Measurements from ENCODE around the gene DSCAML1.

DSCAML1 gene

DNA sequence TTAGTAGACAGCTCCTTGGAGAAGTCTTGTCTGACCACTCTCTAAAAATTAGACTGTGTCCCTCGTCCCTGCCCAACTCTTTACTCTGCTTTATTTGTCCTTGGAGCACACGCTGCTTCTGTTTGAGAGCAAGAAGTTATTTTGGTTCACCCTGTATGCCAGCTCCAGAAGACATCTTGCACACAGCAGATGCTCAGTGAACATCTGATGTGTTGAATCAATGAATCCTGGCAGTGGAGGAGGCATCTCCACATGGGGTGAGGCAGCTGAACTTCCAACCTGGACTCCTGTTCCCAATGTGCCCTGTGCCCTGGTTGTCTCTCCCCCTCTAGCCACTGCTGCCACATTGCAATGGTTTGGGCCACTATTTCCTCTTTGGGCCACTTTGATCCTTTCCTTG is 255.8 kb downstream of the DSCAML1 start:
- DNase-seq: no peak

GRCh38 chr11:117538263-117539135 is 258.5 kb downstream of the DSCAML1 start:
- no peak for DNase-seq

DNA sequence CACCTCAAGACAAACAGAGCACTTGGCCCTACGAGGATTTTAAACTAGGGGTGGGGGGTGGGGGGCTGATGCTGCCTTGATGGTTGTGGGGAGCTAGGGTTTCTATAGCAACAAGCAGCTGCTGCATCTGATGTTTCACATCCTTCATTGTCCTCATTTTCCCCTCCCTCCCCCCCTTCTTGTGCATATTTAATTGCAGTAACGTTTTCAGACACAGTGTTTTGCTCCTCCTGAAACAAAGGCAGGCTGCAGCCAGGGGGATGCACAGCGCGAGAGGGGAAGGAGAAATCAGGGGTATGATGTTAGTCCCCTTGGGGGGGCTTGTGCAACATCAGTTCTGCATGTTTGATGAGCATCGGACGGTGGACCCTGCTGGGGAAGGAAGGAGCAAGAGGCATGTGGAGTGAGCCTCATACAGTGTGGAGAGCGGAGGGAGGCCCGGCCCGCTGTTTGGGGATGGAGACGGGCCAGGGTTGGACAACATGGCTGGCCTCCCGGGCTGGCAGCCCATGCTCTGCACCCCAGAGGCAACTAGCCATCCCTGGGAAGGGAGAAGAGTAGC is 261.1 kb downstream of the DSCAML1 start:
- no peak for DNase-seq

- DNase-seq: no peak
These were observed 261.7 kb downstream of the DSCAML1 start for GRCh38 chr11:117535201-117535849.

DNA sequence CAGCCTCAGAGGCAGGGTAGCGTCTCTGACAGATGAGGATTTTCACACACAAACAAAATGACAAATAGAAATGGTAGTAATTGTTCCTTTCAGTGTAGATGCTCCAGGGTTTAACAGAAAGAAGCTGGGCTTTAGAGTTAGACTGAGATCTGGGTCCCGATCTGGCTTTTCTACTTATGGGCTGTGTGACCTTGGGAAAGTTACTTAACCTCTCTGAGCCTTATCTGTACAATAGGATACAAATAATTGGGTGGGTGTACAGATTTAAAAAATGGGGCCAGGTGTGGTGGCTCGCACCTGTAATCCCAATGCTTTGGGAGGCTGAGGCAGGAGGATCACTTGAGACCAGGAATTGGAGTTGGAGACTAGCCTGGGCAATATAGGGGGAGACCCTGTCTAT is 264.4 kb downstream of the DSCAML1 start:
- DNase-seq: no peak

DNA sequence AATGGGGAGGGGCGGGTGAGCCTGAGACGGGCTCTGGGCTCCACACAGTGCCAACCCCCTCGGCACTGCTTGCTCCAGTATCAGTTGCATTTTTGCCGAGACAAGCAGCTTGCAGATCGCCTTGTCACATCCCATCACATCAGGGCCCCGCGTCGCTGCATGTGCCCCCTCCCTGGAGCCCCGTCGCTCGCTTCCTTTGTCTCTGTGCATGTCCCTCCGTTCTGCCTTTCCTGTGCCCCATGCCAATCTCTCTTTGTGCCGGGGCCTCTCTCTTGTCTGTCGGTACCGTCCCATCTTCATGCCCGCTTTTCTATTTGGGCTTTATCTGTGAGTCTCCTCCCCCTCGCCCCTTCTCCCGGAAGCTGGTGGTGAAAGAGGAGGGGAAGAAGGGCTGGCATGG is 267.2 kb downstream of the DSCAML1 start:
- DNase-seq: no peak

DNA sequence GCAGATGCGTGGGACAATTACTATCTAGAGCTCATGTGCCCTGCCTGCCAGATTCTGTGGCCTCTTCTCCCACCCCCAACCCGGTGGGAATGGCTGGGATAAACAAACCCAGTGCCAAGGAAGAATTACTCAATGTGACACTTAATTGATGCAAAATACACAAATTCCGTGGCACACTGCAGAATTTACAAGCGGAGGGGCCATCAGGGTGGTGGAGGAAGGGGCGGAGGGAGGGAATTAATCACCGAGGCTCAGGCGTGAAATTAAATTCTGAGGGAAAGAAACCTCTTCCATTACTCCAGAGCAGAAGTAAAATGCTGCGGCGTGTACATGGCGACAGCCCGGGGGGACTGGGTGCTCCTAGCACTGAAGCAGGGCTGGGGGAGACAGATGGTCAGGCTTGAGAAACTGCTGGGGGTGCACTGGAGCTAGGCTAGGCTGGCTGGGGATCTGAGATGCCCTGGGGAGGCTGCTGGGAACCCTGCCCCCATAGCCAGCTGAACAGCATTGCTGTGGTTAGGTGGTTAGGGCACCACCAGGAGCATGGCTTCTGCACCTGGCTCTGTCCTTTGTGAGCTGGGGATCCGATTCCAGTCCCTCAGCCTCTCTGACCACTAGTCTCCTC is 268.8 kb downstream of the DSCAML1 start:
- no peak for DNase-seq

DNA sequence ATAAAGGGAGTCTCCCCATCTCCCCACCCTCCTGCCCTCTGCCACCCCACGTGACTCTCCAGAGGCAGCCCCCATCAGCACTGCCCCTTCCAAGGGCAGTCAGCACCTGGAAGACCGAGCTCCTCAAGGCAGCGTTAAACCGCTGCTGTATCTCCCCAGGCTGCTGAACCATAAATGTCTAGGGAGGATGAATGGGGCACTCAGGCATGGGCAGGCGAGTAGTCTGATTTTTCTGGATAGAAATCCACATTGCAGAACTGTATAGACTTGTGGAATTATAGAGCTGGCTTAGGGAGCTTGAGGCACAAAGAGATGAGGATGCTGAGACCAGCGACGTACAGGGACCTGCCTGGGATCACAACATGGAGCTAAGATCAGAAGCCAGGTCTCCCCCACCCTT is 269.7 kb downstream of the DSCAML1 start:
- no peak for DNase-seq

DNA sequence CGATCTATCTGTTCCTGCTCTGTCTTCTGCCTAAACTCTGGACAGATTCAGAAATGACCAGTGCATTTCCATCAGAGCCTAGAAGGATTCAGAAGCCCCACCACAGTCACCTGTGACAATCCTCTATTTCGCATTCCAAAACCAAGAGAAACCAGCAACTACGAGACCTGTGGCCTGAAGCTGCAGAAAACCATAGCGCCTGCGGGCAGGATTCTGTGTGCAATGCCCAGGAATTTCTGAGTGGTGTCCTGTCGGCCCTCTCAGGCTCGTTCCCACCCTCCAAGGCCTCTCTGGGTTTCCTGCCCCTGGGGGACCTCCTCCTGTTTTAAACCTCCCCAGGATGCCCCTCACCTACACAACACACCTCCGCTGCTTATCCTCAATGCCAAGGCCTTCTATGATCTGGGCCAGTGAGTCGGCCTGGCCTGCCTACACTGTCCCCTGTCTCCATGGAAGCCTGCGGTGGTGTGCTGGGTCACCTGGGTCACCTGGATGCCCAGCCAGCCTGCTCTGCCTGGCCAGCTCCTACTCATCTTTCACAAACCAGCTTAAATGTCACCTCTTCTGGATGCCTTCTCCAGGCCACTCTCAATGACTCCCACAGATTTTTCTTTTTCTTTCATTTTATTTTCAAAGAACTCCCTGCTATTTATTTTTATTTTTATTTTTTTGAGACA is 271.0 kb downstream of the DSCAML1 start:
- no peak for DNase-seq

GRCh38 chr11:117524468-117525183 is 272.4 kb downstream of the DSCAML1 start:
- DNase-seq: no peak

GRCh38 chr11:117523680-117524079 is 273.3 kb downstream of the DSCAML1 start:
- no peak for DNase-seq

GRCh38 chr11:117521974-117522373 is 275.0 kb downstream of the DSCAML1 start:
- DNase-seq: no peak

DNA sequence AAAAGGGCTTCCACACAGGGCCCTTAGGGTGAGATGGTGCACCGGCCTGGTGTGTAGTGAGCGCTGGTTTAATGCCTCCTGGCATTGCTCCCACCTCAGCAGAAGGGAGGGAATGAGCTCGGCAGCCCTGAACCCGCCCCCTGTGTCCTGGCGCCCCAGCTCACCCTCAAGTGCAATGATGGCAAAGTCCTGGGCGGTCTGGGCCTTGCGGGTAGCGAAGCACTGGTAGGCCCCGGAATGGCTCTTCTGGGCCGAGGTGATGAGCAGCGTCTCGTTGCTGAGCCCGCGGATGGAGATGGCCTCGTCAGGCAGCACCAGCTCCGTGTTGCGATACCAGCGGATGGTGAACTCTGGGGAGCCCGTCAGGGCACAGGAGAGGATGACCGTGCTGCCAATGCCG is 276.1 kb downstream of the DSCAML1 start:
- DNase-seq: no peak

- DNase-seq: no peak
These were observed 276.8 kb downstream of the DSCAML1 start for GRCh38 chr11:117520201-117520600.

DNA sequence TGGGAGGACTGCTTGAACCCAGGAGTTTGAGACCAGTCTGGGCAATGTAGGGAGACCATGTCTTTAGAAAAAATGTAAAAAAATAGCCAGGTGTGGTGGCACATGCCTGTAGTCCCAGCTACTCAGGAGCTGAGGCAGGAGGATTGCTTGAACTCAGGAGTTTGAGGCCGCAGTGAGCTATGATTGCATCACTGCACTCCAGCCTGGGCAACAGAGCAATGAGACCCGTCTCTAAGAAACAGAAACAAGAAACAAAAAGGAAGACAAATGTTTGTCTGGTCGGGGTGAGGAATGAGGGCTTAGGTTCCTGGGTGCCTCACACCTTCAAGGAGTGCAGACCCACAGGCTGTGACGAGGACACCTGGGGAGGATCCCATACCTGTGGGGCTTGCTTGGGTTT is 277.4 kb downstream of the DSCAML1 start:
- DNase-seq: no peak

DNA sequence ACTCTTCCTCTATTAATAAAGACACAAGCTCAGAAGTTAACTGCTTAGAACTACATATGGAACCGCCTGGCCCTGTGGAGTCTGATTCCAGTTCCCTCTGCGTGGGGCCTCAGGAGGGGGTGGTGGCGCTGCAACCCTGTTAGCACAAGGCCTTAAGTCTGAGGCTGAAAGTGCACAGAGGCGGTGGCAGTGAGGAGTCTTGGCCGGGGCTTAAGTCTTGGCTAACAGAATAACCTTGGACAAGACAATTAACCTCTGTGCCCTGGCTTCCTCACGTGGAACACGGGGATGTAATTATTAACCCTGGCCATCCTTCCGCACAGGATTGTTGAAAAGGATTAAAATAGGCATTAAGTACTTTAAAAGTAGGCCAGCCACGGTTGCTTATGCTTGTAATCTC is 277.8 kb downstream of the DSCAML1 start:
- no peak for DNase-seq

GRCh38 chr11:117518455-117518854 is 278.6 kb downstream of the DSCAML1 start:
- no peak for DNase-seq

DNA sequence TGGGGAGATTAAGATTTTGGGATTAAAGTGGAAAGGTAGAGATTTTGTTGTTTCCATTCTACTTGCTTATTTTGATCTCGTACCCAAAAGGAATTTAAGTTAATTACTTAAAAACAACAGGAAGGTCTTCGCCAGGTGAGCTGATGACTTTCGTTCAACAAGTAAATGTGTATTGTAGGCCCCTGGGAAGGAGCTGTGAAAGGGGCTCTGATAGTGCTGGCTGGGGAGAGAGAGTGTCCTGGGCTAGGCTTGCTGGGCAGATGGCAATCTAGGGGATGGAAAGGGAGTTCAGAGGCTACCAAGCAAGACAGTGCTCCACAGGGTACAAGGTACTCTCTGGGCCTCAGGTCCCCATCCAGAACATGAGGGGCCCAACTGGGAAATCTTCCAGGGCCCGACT is 279.9 kb downstream of the DSCAML1 start:
- no peak for DNase-seq

GRCh38 chr11:117515892-117516787 is 280.9 kb downstream of the DSCAML1 start:
- DNase-seq: no peak

GRCh38 chr11:117514256-117514655 is 282.8 kb downstream of the DSCAML1 start:
- no peak for DNase-seq

DNA sequence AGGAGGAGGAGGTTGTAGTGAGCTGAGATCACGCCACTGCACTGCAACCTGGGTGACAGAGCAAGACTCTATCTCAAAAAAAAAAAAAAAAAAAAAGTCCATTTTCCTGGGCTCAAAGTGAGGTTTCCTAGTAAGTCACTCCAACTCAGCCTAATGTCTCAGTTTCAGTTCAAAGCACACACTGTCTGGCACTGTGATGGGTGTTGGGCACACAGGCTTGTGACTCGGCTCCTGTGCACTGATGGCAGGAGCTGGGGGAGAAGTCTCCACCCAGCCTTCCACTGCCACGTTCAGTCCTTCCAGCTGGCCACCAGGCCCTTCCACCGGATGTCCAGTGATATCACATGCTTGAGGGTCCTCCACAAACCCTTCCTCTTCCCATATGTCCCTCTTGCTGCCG is 283.4 kb downstream of the DSCAML1 start:
- no peak for DNase-seq
